ENCODE results near the gene APOE. TPM values are rescaled to one million over a fixed set of nuclear protein-coding genes. Genes with fewer than 3 reads are reported as not detected.

APOE gene
- total and polyA plus RNA-seq, 2 of the 13 experiments (the other 11 are each of a cell fraction or from before 2014, with no cell fraction given): 1,328 to 1,470 TPM

DNA sequence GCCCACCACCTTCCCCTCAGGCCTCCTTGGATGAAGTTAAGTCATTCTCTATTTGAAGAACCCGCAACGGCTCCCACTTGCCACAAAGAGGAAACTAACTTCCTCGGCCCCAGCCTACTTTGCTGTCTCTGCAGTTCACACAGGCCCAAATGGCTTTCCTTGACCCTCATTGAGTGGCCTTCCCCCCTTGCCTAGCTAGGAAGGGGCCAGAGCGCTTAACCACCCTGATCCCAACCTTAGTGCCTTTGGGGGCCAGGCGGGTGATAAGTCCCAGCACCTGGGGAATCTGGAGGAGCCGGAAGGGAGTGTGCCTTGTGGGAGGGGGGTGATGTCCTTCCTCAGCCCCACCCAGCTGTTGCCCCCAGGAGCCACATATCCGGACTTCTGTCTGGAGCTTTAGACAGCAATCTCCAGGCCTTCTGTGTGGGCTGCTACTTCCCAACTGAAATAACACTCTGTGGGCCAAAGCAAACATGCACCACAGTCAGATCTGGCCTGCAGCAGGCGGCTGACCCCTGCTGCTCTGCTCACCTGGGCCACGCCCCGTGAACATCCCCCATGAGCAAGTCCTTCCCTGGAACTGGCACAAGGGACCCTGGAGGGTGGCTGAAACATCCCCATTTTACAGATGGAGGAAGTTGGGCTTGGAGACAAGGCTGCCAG lies 49.0 kb upstream of the APOE start (continued):
- TF ChIP-seq KDM3A (CRISPR knock-in tag; IDR thresholded peaks at IDR 0.05; ENCODE audit: low read depth) (peak; percentile 52; the same call in 1 of the 2 replicates), ZFYVE20 (CRISPR knock-in tag; IDR thresholded peaks at IDR 0.05; ENCODE audit: borderline replicate concordance, low read depth) (no peak), ZNF562 (CRISPR knock-in tag; IDR thresholded peaks at IDR 0.05; ENCODE audit: borderline replicate concordance) (no peak), TRIM22 (IDR thresholded peaks at IDR 0.05) (no peak), ZBTB7B (CRISPR knock-in tag; IDR thresholded peaks at IDR 0.05) (peak; percentile 76; the same call in 1 of the 2 replicates), SP4 (CRISPR knock-in tag; IDR thresholded peaks at IDR 0.05) (no peak), ZZZ3 (CRISPR knock-in tag; IDR thresholded peaks at IDR 0.05; ENCODE audit: borderline replicate concordance) (no peak), TBL1XR1 (IDR thresholded peaks at IDR 0.05; ENCODE audit: borderline replicate concordance, low read length, partially characterized antibody) (no peak), ZNF576 (CRISPR knock-in tag; IDR thresholded peaks at IDR 0.05) (no peak), ZNF382 (CRISPR knock-in tag; IDR thresholded peaks at IDR 0.05; ENCODE audit: borderline replicate concordance) (no peak), ZFX (CRISPR knock-in tag; IDR thresholded peaks at IDR 0.05; ENCODE audit: low read depth) (peak; percentile 77), RFXAP (CRISPR knock-in tag; IDR thresholded peaks at IDR 0.05; ENCODE audit: borderline replicate concordance) (no peak), LCORL (IDR thresholded peaks at IDR 0.05) (no peak), LCORL (CRISPR knock-in tag; IDR thresholded peaks at IDR 0.05) (peak; percentile 80; the same call in 1 of the 2 replicates), HMG20B (CRISPR knock-in tag; conservative IDR thresholded peaks at IDR 0.05) (no peak), HDAC1 (CRISPR knock-in tag; IDR thresholded peaks at IDR 0.05) (peak; percentile 55; the same call in 1 of the 2 replicates), ZNF232 (CRISPR knock-in tag; IDR thresholded peaks at IDR 0.05; ENCODE audit: borderline replicate concordance) (no peak), NR2F6 (IDR thresholded peaks at IDR 0.05) (peak; percentile 67; the same call in 1 of the 2 replicates), NR2F6 (CRISPR knock-in tag; IDR thresholded peaks at IDR 0.05) (peak; percentile 80), PAF1 (CRISPR knock-in tag; IDR thresholded peaks at IDR 0.05) (no peak), TAF1 (CRISPR knock-in tag; IDR thresholded peaks at IDR 0.05) (no peak), JUND (CRISPR knock-in tag; IDR thresholded peaks at IDR 0.05) (no peak), RARA (CRISPR knock-in tag; IDR thresholded peaks at IDR 0.05) (peak; percentile 65), ZNF263 (CRISPR knock-in tag; IDR thresholded peaks at IDR 0.05) (peak; percentile 53; the same call in 1 of the 2 replicates), KLF15 (CRISPR knock-in tag; IDR thresholded peaks at IDR 0.05; ENCODE audit: borderline replicate concordance) (no peak), BHLHE40 (IDR thresholded peaks at IDR 0.05; ENCODE audit: low read length) (no peak), MBNL3 (CRISPR knock-in tag; conservative IDR thresholded peaks at IDR 0.05) (no peak), IKZF5 (CRISPR knock-in tag; IDR thresholded peaks at IDR 0.05) (0 out of 2 replicates have a peak, but pooled peaks have one; percentile 21), ZNF75D (CRISPR knock-in tag; IDR thresholded peaks at IDR 0.05; ENCODE audit: borderline replicate concordance) (no peak), SOX5 (CRISPR knock-in tag; IDR thresholded peaks at IDR 0.05; ENCODE audit: borderline replicate concordance) (peak; percentile 42; the same call in 1 of the 2 replicates)
- TF ChIP-seq, protein P1, sequence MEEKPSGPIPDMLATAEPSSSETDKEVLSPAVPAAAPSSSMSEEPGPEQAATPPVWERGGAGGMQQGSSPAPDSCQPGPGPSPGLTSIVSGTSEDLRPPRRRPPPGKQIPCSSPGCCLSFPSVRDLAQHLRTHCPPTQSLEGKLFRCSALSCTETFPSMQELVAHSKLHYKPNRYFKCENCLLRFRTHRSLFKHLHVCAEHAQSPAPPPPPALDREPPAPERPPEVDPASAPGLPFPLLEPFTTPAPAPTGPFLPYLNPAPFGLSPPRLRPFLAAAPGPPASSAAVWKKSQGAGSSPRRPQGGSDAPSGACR (CRISPR knock-in tag; IDR thresholded peaks at IDR 0.05): no peak

Measured in HepG2 (cell line).